HCT116 (cell line): Measurements from ENCODE around the gene CASQ1. TPM values are rescaled to one million over a fixed set of nuclear protein-coding genes. Genes with fewer than 3 reads are reported as not detected.

Source experiments
- ATAC-seq: fragments of 200-7000 bp; cut with Tn5 transposase; 2 replicates; pipeline ENCODE4 v1.9.1; 2020; ENCODE audit warnings: mild to moderate bottlenecking, moderate library complexity
- BruUV-seq: library from RNA; stranded (reverse); fragments of 400-500 nt; replicated peaks from 2 replicates; lab custom pipeline; 2021; lab: Mats Ljungman, UMichigan
- CTCF ChIA-PET: fragments of 300-600 bp; sonication (Branson Sonifier 250); formaldehyde crosslinking; loops from one replicate; lab custom pipeline; 2021; ENCODE audit warnings: antibody characterized with exemption; lab: Charles Lee
- POLR2A ChIA-PET: fragments of 300-600, 350-600 bp; sonication (Branson Sonifier 250); formaldehyde crosslinking; loops from one replicate; lab custom pipeline; 2021; ENCODE audit warnings: antibody characterized with exemption; lab: Charles Lee
- RAD21 ChIA-PET, 2 experiments: fragments of 300-600 bp; sonication (Branson Sonifier 250); formaldehyde crosslinking; loops; one replicate each; lab custom pipeline; 2023; ENCODE audit warnings: low total read pairs in 2 of 2; ENCODE audit not compliant: uncharacterized antibody in 2 of 2, unreplicated experiment in 2 of 2, low non-redundant PET in 1 of 2; lab: Charles Lee
- DNase-seq: peaks from one replicate; pipeline ENCODE4 v3.0.0-alpha.2; 2010; ENCODE audit warnings: low read depth, low spot score
- H2AFZ ChIP-seq: fragments of 200-600 bp; shearing (Covaris generic), sonication (generic); 2 replicates; pipeline ENCODE4 v1.6.1; 2017; ENCODE audit warnings: low read depth, mixed run types, mixed read lengths, antibody characterized with exemption, low read length; ENCODE audit not compliant: poor library complexity, severe bottlenecking
- H3K27ac ChIP-seq: 2 replicates; pipeline ENCODE4 v1.5.1; 2012; ENCODE audit warnings: low read depth, low read length
- H3K27me3 ChIP-seq: fragments of 200-600 bp; sonication (generic); 2 replicates; pipeline ENCODE4 v1.6.1; 2016; ENCODE audit warnings: mixed run types, low read length, mixed read lengths; ENCODE audit not compliant: insufficient read depth
- H3K36me3 ChIP-seq, 2 experiments: fragments of 200-500 bp in 1 of 2; fragments of 200-600 bp in 1 of 2; sonication (Bioruptor generic) in 1 of 2; sonication (generic) in 1 of 2; 2 replicates each; pipeline versions ENCODE4 v1.5.1 to v1.6.1; 2014 to 2016; ENCODE audit warnings: low read length in 2 of 2, inconsistent platforms in 1 of 2, mixed read lengths in 1 of 2, mixed run types in 1 of 2; ENCODE audit not compliant: insufficient read depth in 2 of 2, control insufficient read depth in 1 of 2
- H3K4me1 ChIP-seq, 2 experiments: fragments of 200-600 bp in 1 of 2; sonication (generic) in 1 of 2; 2 replicates each; pipeline versions ENCODE4 v1.5.1 to v1.6.1; 2012 to 2017; ENCODE audit warnings: low read length in 2 of 2, inconsistent platforms in 1 of 2, mild to moderate bottlenecking in 1 of 2, mixed read lengths in 1 of 2, mixed run types in 1 of 2, moderate library complexity in 1 of 2; ENCODE audit not compliant: insufficient read depth in 2 of 2, control insufficient read depth in 1 of 2
- H3K4me2 ChIP-seq: fragments of 200-600 bp; sonication (generic); 2 replicates; pipeline ENCODE4 v1.6.1; 2017; ENCODE audit warnings: mixed run types, low read length, mixed read lengths
- H3K4me3 ChIP-seq, 2 experiments: fragments of 200-600 bp in 1 of 2; sonication (generic) in 1 of 2; replicated peaks in 1 of 2; 2 replicates each; pipeline ENCODE4 v1.5.1; 2011 to 2016; ENCODE audit warnings: low read length in 2 of 2, control low read depth in 1 of 2, low read depth in 1 of 2, mild to moderate bottlenecking in 1 of 2, mixed read lengths in 1 of 2, mixed run types in 1 of 2
- H3K79me2 ChIP-seq: fragments of 200-600 bp; sonication (generic); 2 replicates; pipeline ENCODE4 v1.6.1; 2017; ENCODE audit warnings: mild to moderate bottlenecking, mixed run types, low read length, moderate library complexity, mixed read lengths; ENCODE audit not compliant: insufficient read depth
- H3K9ac ChIP-seq: fragments of 200-600 bp; sonication (generic); 2 replicates; pipeline ENCODE4 v1.6.1; 2016; ENCODE audit warnings: low read length, mixed read lengths
- H3K9me2 ChIP-seq: fragments of 200-600 bp; sonication (generic), shearing (Covaris generic); 2 replicates; pipeline ENCODE4 v1.6.1; 2017; ENCODE audit warnings: mixed run types, mild to moderate bottlenecking, moderate library complexity; ENCODE audit not compliant: insufficient read depth
- H3K9me3 ChIP-seq, 2 experiments: fragments of 200-500 bp in 1 of 2; fragments of 200-600 bp in 1 of 2; sonication (Bioruptor generic) in 1 of 2; sonication (generic) in 1 of 2; 2 replicates each; pipeline ENCODE4 v1.6.1; 2014 to 2017; ENCODE audit warnings: low read length in 2 of 2, mixed read lengths in 2 of 2, inconsistent platforms in 1 of 2, low read depth in 1 of 2, mild to moderate bottlenecking in 1 of 2, mixed run types in 1 of 2, moderate library complexity in 1 of 2; ENCODE audit not compliant: control insufficient read depth in 1 of 2, insufficient read depth in 1 of 2
- H4K20me1 ChIP-seq: fragments of 200-600 bp; sonication (generic), shearing (Covaris generic); 2 replicates; pipeline ENCODE4 v1.6.1; 2017; ENCODE audit warnings: mixed run types, mild to moderate bottlenecking, moderate library complexity; ENCODE audit not compliant: insufficient read depth
- CEBPB ChIP-seq: IDR thresholded peaks from 2 replicates; pipeline ENCODE4 v1.6.1; 2012; ENCODE audit warnings: low read depth
- EGR1 ChIP-seq: IDR thresholded peaks from 2 replicates; pipeline ENCODE4 v1.6.1; 2012; ENCODE audit warnings: low read depth
- EZH2 ChIP-seq: fragments of 200-600 bp; sonication (generic); IDR thresholded peaks from 2 replicates; pipeline ENCODE4 v1.6.1; 2017; ENCODE audit warnings: antibody characterized with exemption, mixed run types
- EZH2phosphoT487 ChIP-seq: fragments of 200-600 bp; IDR thresholded peaks from 2 replicates; pipeline ENCODE4 v1.6.1; 2018; ENCODE audit warnings: antibody characterized with exemption, borderline replicate concordance
- FOSL1 ChIP-seq: IDR thresholded peaks from 2 replicates; pipeline ENCODE4 v1.6.1; 2012; ENCODE audit warnings: low read depth
- JUND ChIP-seq: IDR thresholded peaks from 2 replicates; pipeline ENCODE4 v1.6.1; 2012
- POLR2A ChIP-seq: IDR thresholded peaks from 2 replicates; pipeline ENCODE4 v1.7.0; 2011; ENCODE audit warnings: borderline replicate concordance; ENCODE audit not compliant: insufficient read depth, insufficient read length; ENCODE audit errors: extremely low read depth
- POLR2AphosphoS5 ChIP-seq: IDR thresholded peaks from 2 replicates; pipeline ENCODE4 v1.6.1; 2011; ENCODE audit warnings: mild to moderate bottlenecking, low read depth, low read length, moderate library complexity
- RAD21 ChIP-seq: IDR thresholded peaks from 2 replicates; pipeline ENCODE4 v1.6.1; 2012; ENCODE audit warnings: low read depth, mild to moderate bottlenecking
- SIN3A ChIP-seq: IDR thresholded peaks from 2 replicates; pipeline ENCODE4 v1.6.1; 2012; ENCODE audit warnings: low read depth
- SRF ChIP-seq: IDR thresholded peaks from 2 replicates; pipeline ENCODE4 v1.6.1; 2012; ENCODE audit warnings: low read depth
- TCF7L2 ChIP-seq: IDR thresholded peaks from 2 replicates; pipeline ENCODE4 v1.7.0; 2011; ENCODE audit warnings: borderline replicate concordance, inconsistent platforms; ENCODE audit not compliant: insufficient read depth, insufficient read length; ENCODE audit errors: extremely low read depth
- YY1 ChIP-seq: IDR thresholded peaks from 2 replicates; pipeline ENCODE4 v1.6.1; 2011; ENCODE audit warnings: low read length, low read depth, moderate library complexity, mild to moderate bottlenecking; ENCODE audit not compliant: insufficient replicate concordance; ENCODE audit errors: extremely low read depth
- intact Hi-C: fragments of 100-400 bp; cut with micrococcal nuclease; formaldehyde crosslinking; loops from 2 replicates; pipeline ENCODE4 v1.10.0; 2022
- total RNA-seq: library from RNA; stranded (reverse); gene quantifications from one replicate; pipeline ENCODE4 v1.2.1, GENCODE V29; 2021; ENCODE audit not compliant: unreplicated experiment
- TF ChIP-seq, protein P1 (sequence below): IDR thresholded peaks from 2 replicates; pipeline ENCODE4 v1.6.1; 2012
- TF ChIP-seq, protein P2 (sequence below): IDR thresholded peaks from 2 replicates; pipeline ENCODE4 v1.6.1; 2011; ENCODE audit warnings: mild to moderate bottlenecking, low read length, moderate library complexity; ENCODE audit not compliant: insufficient replicate concordance; ENCODE audit errors: extremely low read depth
- TF ChIP-seq, protein P3 (sequence below): IDR thresholded peaks from 2 replicates; pipeline ENCODE4 v1.6.1; 2012
- TF ChIP-seq, protein P4 (sequence below): IDR thresholded peaks from 2 replicates; pipeline ENCODE4 v1.6.1; 2012; ENCODE audit warnings: low read depth
- TF ChIP-seq, protein P5 (sequence below), 3 experiments: fragments of 200-600 bp in 1 of 3; sonication (generic) in 1 of 3; IDR thresholded peaks in 2 of 3; conservative IDR thresholded peaks in 1 of 3; 2 replicates each; pipeline ENCODE4 v1.5.1; 2012 to 2017; ENCODE audit warnings: low read depth in 2 of 3, low read length in 2 of 3, antibody characterized with exemption in 1 of 3, borderline replicate concordance in 1 of 3, control low read depth in 1 of 3, mild to moderate bottlenecking in 1 of 3, mixed read lengths in 1 of 3, mixed run types in 1 of 3, moderate library complexity in 1 of 3; ENCODE audit not compliant: insufficient read depth in 1 of 3

Gene CASQ1
- total RNA-seq, 1 experiment from 2014 or later = not detected

DNA sequence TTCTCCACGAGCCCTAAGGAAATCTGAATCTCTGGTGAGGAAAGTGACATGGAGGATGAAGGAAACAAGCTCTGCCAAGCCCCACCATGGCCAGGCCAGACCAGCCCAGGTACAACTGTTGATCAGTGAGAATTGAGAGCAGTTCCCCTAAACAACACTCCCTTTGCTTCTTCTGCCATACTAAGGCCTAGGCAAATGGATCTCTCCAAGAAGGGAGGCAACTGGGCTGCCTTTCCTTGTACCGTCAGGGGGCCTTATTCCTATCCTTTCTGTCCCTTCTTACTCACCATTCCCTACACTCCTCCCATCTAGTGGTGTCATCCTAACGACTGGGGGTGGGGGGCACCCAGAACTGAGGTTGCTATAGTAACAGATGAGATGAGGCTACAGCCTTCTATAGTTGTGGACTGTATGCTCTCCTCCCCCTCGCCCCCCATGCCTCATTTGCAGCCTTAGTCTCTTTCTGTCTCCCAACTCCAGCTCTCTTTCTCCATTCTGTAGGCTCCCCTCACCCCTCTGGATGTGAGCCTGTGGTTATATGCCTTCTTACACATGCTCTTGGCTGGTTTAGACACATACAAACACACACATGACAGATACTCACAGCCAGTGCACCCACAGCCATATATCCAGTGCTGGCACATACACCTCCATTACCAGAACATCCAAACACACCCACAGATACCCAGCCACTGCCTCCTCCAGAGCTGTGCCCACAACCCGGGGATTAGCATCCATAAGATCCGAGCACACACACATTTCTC lies 18.4 kb downstream of the CASQ1 start:
- H4K20me1 ChIP-seq = 0 out of 2 replicates have a peak, but pooled peaks cover 4% of the 10 kb centered on the region
- CTCF ChIA-PET = interaction anchor here (1.5 kb wide), 1 partner anchor 108 kb away, joined by 3 read pairs; no protein-coding TSS in a partner anchor
- no peak overlapping the region for H3K4me3 ChIP-seq
- DNase-seq = no peak
- POLR2A ChIA-PET = no interaction called here
- no peak for TF ChIP-seq EZH2
- no peak for TF ChIP-seq POLR2A
- TF ChIP-seq, protein P1, sequence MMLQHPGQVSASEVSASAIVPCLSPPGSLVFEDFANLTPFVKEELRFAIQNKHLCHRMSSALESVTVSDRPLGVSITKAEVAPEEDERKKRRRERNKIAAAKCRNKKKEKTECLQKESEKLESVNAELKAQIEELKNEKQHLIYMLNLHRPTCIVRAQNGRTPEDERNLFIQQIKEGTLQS = no peak
- no peak for TF ChIP-seq EZH2phosphoT487
- TF ChIP-seq, protein P2, sequence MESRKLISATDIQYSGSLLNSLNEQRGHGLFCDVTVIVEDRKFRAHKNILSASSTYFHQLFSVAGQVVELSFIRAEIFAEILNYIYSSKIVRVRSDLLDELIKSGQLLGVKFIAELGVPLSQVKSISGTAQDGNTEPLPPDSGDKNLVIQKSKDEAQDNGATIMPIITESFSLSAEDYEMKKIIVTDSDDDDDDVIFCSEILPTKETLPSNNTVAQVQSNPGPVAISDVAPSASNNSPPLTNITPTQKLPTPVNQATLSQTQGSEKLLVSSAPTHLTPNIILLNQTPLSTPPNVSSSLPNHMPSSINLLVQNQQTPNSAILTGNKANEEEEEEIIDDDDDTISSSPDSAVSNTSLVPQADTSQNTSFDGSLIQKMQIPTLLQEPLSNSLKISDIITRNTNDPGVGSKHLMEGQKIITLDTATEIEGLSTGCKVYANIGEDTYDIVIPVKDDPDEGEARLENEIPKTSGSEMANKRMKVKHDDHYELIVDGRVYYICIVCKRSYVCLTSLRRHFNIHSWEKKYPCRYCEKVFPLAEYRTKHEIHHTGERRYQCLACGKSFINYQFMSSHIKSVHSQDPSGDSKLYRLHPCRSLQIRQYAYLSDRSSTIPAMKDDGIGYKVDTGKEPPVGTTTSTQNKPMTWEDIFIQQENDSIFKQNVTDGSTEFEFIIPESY = no peak
- TF ChIP-seq RAD21 = no peak
- no peak for TF ChIP-seq TCF7L2
- TF ChIP-seq, protein P3, sequence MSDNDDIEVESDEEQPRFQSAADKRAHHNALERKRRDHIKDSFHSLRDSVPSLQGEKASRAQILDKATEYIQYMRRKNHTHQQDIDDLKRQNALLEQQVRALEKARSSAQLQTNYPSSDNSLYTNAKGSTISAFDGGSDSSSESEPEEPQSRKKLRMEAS = no peak
- TF ChIP-seq, protein P4, sequence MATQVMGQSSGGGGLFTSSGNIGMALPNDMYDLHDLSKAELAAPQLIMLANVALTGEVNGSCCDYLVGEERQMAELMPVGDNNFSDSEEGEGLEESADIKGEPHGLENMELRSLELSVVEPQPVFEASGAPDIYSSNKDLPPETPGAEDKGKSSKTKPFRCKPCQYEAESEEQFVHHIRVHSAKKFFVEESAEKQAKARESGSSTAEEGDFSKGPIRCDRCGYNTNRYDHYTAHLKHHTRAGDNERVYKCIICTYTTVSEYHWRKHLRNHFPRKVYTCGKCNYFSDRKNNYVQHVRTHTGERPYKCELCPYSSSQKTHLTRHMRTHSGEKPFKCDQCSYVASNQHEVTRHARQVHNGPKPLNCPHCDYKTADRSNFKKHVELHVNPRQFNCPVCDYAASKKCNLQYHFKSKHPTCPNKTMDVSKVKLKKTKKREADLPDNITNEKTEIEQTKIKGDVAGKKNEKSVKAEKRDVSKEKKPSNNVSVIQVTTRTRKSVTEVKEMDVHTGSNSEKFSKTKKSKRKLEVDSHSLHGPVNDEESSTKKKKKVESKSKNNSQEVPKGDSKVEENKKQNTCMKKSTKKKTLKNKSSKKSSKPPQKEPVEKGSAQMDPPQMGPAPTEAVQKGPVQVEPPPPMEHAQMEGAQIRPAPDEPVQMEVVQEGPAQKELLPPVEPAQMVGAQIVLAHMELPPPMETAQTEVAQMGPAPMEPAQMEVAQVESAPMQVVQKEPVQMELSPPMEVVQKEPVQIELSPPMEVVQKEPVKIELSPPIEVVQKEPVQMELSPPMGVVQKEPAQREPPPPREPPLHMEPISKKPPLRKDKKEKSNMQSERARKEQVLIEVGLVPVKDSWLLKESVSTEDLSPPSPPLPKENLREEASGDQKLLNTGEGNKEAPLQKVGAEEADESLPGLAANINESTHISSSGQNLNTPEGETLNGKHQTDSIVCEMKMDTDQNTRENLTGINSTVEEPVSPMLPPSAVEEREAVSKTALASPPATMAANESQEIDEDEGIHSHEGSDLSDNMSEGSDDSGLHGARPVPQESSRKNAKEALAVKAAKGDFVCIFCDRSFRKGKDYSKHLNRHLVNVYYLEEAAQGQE = no peak
- TF ChIP-seq YY1 = no peak
- TF ChIP-seq, protein P5, sequence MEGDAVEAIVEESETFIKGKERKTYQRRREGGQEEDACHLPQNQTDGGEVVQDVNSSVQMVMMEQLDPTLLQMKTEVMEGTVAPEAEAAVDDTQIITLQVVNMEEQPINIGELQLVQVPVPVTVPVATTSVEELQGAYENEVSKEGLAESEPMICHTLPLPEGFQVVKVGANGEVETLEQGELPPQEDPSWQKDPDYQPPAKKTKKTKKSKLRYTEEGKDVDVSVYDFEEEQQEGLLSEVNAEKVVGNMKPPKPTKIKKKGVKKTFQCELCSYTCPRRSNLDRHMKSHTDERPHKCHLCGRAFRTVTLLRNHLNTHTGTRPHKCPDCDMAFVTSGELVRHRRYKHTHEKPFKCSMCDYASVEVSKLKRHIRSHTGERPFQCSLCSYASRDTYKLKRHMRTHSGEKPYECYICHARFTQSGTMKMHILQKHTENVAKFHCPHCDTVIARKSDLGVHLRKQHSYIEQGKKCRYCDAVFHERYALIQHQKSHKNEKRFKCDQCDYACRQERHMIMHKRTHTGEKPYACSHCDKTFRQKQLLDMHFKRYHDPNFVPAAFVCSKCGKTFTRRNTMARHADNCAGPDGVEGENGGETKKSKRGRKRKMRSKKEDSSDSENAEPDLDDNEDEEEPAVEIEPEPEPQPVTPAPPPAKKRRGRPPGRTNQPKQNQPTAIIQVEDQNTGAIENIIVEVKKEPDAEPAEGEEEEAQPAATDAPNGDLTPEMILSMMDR (IDR thresholded peaks at IDR 0.05 in 2 of 3, conservative IDR thresholded peaks at IDR 0.05 in 1 of 3; ENCODE audit: borderline replicate concordance in 1 of 3, insufficient read depth in 1 of 3, low read depth in 2 of 3, low read length in 2 of 3) = no peak
- no peak for TF ChIP-seq POLR2AphosphoS5
- no peak for TF ChIP-seq CEBPB
- TF ChIP-seq FOSL1 = no peak
- no peak for TF ChIP-seq JUND
- TF ChIP-seq SIN3A = no peak
- no peak for TF ChIP-seq SRF
- TF ChIP-seq EGR1 = no peak
- RAD21 ChIA-PET = no interaction called here
- no peak for ATAC-seq
- H3K4me2 ChIP-seq = no peak overlapping the region
- no peaks in the 10 kb centered on the region for H3K27me3 ChIP-seq
- H3K79me2 ChIP-seq = peaks cover 48% of the 10 kb centered on the region
- H3K36me3 ChIP-seq = peaks cover 21 to 41% of the 10 kb centered on the region in 2 experiments; a peak in 3 of 4 replicates
- H3K9me2 ChIP-seq = no peaks in the 10 kb centered on the region
- H3K9me3 ChIP-seq = no peaks in the 10 kb centered on the region
- BruUV-seq = no TSS peak
- H3K9ac ChIP-seq = no peak overlapping the region
- H3K4me1 ChIP-seq = peaks cover 12 to 20% of the 10 kb centered on the region in 2 experiments; a peak in 3 of 4 replicates
- H3K27ac ChIP-seq = no peak overlapping the region
- intact Hi-C loops = no loop called here
- no peak overlapping the region for H2AFZ ChIP-seq
